ENCODE data around the gene TNKS1BP1. TPM values are rescaled to one million over a fixed set of nuclear protein-coding genes. Genes with fewer than 3 reads are reported as not detected.
A peak's percentile ranks its signal among the peaks of the same experiment; 100 is the strongest.

The TNKS1BP1 gene
- total and polyA plus RNA-seq, 9 of the 15 experiments (the other 6 are each of a cell fraction or from before 2014, with no cell fraction given) = 1.1 to 47.2 (median 10.9) TPM

DNA sequence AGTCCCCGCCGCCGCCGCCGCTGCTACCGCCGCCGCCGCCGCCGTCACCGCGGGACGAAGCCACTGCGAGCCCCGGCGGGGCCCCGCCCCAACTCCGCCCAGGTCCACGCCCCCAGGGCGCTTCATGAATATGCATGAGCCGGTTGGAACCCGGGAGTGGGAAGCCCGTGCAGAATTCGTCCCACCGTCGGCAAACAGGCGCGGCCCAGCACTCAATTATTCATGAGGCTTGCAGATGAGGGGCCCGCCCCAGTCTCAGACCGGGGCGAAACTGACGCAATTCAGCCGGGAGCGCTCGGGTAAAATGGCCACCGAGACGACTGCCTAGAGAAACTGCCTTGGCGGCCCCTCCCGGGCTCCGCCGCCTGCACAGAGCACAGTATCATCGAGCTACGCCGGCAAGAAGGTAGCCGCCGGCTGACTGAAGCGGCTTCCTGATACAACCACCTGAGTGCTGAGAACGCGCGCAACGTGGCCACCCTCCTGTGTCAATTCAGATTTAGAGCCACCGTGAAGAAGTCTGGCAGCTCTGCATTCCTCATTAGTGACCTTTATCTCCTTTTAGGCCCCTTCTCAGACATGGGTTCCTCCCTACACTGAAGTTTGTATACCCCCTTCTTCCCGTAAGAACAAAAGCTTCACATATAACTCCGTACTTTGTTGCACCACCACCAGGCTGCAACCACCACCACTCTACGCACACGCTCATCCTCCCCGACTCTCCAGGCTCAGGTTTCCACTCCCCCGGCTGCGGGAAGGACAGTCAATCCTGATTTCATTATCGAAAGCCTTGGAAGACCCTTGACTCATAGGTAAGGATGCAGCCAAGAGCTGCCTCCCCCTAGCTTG lies at the start of gene TNKS1BP1 (continued):
- TF ChIP-seq L3MBTL2 (IDR thresholded peaks at IDR 0.05) (peak; percentile 57; the same call in 1 of the 2 replicates), TEAD4 (IDR thresholded peaks at IDR 0.05; ENCODE audit: low read length) (0 out of 2 replicates have a peak, but pooled peaks have one; percentile 1), TEAD4 (CRISPR knock-in tag; IDR thresholded peaks at IDR 0.05; ENCODE audit: borderline replicate concordance) (no peak), SOX6 (IDR thresholded peaks at IDR 0.05) (0 out of 2 replicates have a peak, but pooled peaks have one; percentile 19), EP400 (IDR thresholded peaks at IDR 0.05) (peak; percentile 94), MAFF (IDR thresholded peaks at IDR 0.05; ENCODE audit: low read length) (no peak), ASH1L (IDR thresholded peaks at IDR 0.05; ENCODE audit: borderline replicate concordance, low read depth, partially characterized antibody) (no peak), RBM22 (IDR thresholded peaks at IDR 0.05; ENCODE audit: low read depth, low read length, poor library complexity, severe bottlenecking) (peak; percentile 65), LCOR (CRISPR knock-in tag; IDR thresholded peaks at IDR 0.05) (0 out of 2 replicates have a peak, but pooled peaks have one; percentile 29), SNIP1 (IDR thresholded peaks at IDR 0.05; ENCODE audit: low read depth) (peak; percentile 78; the same call in 1 of the 2 replicates), SP1 (CRISPR knock-in tag; IDR thresholded peaks at IDR 0.05) (peak; percentile 81), CREB1 (IDR thresholded peaks at IDR 0.05) (peak; percentile 21; the same call in 1 of the 2 replicates), CREB1 (CRISPR knock-in tag; IDR thresholded peaks at IDR 0.05) (peak; percentile 47; the same call in 1 of the 2 replicates), NRF1 (conservative IDR thresholded peaks at IDR 0.05 in 1 of 2, IDR thresholded peaks at IDR 0.05 in 1 of 2) (peak; percentile 78 to 81), ZBTB1 (CRISPR knock-in tag; IDR thresholded peaks at IDR 0.05; ENCODE audit: borderline replicate concordance, low read depth) (peak; percentile 88)
- TF ChIP-seq, protein P1, sequence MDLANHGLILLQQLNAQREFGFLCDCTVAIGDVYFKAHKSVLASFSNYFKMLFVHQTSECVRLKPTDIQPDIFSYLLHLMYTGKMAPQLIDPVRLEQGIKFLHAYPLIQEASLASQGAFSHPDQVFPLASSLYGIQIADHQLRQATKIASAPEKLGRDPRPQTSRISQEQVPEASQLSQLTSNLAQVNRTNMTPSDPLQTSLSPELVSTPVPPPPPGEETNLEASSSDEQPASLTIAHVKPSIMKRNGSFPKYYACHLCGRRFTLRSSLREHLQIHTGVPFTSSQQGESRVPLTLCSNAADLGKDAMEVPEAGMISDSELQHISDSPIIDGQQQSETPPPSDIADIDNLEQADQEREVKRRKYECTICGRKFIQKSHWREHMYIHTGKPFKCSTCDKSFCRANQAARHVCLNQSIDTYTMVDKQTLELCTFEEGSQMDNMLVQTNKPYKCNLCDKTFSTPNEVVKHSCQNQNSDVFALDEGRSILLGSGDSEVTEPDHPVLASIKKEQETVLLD (IDR thresholded peaks at IDR 0.05) = no peak
- TF ChIP-seq, protein P2, sequence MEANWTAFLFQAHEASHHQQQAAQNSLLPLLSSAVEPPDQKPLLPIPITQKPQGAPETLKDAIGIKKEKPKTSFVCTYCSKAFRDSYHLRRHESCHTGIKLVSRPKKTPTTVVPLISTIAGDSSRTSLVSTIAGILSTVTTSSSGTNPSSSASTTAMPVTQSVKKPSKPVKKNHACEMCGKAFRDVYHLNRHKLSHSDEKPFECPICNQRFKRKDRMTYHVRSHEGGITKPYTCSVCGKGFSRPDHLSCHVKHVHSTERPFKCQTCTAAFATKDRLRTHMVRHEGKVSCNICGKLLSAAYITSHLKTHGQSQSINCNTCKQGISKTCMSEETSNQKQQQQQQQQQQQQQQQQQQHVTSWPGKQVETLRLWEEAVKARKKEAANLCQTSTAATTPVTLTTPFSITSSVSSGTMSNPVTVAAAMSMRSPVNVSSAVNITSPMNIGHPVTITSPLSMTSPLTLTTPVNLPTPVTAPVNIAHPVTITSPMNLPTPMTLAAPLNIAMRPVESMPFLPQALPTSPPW (CRISPR knock-in tag; IDR thresholded peaks at IDR 0.05) = no peak
- TF ChIP-seq, protein P3, sequence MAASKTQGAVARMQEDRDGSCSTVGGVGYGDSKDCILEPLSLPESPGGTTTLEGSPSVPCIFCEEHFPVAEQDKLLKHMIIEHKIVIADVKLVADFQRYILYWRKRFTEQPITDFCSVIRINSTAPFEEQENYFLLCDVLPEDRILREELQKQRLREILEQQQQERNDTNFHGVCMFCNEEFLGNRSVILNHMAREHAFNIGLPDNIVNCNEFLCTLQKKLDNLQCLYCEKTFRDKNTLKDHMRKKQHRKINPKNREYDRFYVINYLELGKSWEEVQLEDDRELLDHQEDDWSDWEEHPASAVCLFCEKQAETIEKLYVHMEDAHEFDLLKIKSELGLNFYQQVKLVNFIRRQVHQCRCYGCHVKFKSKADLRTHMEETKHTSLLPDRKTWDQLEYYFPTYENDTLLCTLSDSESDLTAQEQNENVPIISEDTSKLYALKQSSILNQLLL (CRISPR knock-in tag; IDR thresholded peaks at IDR 0.05; ENCODE audit: borderline replicate concordance) = no peak
- TF ChIP-seq, protein P4, sequence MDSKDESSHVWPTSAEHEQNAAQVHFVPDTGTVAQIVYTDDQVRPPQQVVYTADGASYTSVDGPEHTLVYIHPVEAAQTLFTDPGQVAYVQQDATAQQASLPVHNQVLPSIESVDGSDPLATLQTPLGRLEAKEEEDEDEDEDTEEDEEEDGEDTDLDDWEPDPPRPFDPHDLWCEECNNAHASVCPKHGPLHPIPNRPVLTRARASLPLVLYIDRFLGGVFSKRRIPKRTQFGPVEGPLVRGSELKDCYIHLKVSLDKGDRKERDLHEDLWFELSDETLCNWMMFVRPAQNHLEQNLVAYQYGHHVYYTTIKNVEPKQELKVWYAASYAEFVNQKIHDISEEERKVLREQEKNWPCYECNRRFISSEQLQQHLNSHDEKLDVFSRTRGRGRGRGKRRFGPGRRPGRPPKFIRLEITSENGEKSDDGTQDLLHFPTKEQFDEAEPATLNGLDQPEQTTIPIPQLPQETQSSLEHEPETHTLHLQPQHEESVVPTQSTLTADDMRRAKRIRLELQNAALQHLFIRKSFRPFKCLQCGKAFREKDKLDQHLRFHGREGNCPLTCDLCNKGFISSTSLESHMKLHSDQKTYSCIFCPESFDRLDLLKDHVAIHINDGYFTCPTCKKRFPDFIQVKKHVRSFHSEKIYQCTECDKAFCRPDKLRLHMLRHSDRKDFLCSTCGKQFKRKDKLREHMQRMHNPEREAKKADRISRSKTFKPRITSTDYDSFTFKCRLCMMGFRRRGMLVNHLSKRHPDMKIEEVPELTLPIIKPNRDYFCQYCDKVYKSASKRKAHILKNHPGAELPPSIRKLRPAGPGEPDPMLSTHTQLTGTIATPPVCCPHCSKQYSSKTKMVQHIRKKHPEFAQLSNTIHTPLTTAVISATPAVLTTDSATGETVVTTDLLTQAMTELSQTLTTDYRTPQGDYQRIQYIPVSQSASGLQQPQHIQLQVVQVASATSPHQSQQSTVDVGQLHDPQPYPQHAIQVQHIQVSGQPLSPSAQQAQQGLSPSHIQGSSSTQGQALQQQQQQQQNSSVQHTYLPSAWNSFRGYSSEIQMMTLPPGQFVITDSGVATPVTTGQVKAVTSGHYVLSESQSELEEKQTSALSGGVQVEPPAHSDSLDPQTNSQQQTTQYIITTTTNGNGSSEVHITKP (IDR thresholded peaks at IDR 0.05; ENCODE audit: partially characterized antibody) = peak; percentile 7

All from K562 (cell line).